NCI-H2171 treated with DMSO at 0.1 percent for 48 hours (cell line): ENCODE data around the gene RAD51B.
"Not testable (repeated sequence)": the region's sequence is repeated elsewhere in the genome, so short reads cannot be mapped to it uniquely, and the experiment has no call there.

Experiments used
- DNase-seq: peaks from one replicate; lab custom pipeline; 2025; lab: John Stamatoyannopoulos, UW

The RAD51B gene

DNA sequence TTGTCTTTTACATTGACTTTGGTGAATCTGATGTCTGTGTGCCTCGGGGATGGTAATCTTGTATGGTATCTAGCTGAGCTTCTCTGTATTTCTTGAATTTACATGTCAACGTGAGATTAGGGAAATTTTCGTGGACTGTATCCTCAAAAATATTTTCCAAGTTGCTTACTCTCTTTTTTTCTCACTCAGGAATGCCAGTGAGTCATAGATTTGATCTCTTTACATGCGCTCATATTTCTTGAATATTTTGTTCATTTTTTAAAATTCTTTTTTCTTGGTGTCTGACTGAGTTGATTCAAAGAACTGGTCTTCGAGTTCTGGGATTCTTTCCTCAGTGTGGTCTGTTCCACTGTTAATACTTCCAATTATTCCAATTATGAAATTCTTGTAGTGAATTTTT lies 207.7 kb downstream of the RAD51B start:
- DNase-seq = no peak

DNA sequence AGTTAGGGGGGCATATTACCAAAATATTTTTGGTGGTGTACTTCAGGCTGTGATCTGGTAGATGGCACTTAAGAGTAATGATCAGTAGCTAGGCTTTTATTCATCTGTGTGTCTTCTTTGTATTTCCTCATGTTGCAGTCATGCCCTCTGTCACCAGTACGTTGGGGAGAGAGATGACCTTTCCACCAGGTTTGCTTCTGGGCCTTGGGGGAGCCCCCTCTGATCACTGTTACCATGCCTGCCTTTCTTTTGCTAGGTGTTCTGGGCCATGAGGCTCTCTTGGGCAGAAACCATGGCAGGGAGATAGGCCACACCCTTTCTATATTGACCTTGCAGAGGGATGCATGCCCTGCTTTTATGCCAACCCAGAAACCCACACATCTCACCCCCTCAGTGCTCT lies 208.5 kb downstream of the RAD51B start:
- DNase-seq = no peak

DNA sequence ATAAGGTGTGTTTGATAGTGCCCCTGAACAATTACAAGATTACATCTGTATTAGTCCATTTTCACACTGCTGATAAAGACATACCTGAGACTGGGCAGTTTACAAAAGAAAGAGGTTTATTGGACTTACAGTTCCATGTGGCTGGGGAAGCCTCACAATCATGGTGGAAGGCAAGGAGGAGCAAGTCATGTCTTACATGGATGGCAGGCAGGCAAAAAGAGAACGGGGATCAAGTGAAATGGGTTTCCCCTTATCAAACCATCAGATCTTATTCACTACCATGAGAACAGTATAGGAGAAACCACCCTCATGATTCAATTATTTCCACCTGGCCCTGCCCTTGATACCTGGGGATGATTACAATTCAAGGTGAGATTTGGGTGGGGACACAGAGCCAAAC lies 211.4 kb downstream of the RAD51B start:
- DNase-seq = not testable (repeated sequence)

- DNase-seq = no peak
These were observed 212.6 kb downstream of the RAD51B start for GRCh38 chr14:68032154-68032553.

- no peak for DNase-seq
These were observed 213.9 kb downstream of the RAD51B start for GRCh38 chr14:68033336-68033932.

GRCh38 chr14:68034896-68035295 lies 215.3 kb downstream of the RAD51B start:
- no peak for DNase-seq

DNA sequence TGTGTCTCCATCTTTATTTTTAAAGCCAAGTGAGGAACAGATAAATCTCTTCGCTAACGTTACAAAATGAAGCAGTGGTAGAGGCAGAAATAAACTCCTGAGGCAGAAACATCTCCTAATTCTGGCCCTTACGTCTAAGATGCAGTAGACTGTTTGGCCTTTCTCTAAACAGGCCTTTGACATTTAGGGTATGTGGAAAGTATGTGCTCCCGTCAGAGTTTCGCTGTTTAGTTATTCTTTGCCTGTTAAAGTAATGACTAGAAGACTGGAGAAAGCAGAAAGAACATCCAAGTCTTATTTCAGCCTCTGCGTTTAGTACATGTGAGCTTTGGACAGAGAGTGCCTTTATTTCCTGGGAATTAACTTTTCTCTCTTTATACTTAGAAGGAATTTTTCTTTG lies 216.6 kb downstream of the RAD51B start:
- no peak for DNase-seq

DNA sequence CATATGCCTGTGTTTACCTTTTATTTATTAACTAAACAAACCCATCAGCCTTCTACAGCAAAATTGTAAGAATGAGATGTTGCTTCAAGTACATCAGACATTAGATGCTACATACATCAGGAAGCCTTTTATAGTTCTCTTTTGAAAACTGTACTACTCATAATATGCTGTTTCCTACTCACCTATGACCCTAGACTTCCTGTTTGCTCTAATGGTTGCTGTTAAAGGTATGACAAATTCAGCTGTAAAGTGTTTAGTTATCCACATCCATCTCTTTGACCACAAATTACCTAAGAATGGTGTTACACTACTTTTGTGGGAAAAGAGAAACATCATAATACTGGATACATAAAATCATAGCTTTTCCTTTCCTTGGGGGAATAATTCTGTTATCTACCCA lies 220.0 kb downstream of the RAD51B start:
- no peak for DNase-seq

DNA sequence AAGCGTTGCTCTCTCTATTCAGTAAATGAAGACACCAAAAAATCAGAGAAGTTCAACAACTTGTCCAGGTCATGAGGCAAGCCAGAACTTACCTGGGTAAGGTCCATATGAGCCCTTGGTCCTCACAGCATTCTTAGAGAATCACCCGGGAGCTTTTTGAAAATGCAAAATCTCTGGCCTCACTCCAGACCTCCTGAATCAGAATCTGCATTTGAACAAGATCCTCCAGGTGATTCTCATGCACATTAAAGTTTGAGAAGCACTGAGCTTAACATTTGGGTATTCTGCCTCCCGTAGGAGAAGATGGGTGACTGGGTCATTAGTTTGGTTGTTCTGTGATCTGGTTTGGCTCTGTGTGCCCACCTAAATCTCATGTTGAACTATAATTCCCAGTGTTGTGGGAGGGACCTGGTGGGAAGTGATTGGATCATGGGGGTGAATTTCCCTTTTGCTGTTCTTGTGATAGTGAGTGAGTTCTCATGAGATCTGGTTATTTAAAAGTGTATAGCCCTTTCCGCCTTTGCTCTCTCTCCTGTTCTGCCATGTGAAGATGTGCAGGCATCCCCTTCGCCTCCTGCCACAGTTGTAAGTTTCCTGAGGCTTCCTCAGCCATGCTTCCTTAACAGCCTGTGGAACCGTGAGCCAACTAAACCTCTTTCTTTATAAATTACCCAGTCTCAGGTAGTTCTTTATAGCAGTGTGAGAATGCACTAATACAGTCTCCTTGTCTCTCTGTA lies 221.2 kb downstream of the RAD51B start:
- no peak for DNase-seq

GRCh38 chr14:68041876-68042354 lies 222.3 kb downstream of the RAD51B start:
- no peak for DNase-seq

GRCh38 chr14:68042586-68043210 lies 223.1 kb downstream of the RAD51B start:
- DNase-seq = no peak

DNA sequence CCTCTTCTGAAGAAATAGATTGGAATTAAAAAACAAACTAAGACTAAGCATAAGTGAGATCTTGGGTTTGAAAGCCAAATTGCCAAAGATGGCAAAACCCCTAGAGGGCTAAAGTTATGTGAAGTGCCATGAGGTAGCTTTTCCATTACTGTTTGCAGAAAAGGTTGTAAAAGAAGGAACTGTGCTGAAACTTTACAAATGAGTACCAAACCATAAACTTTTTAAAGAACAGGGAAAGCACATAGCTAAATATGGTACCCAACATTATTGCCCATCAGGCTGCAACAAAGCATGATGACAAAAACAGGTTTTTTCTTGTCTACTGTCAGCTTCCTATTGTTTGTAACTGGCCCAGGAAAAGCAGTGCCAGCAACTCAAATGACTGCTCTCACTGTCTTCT lies 224.2 kb downstream of the RAD51B start:
- DNase-seq = no peak

DNA sequence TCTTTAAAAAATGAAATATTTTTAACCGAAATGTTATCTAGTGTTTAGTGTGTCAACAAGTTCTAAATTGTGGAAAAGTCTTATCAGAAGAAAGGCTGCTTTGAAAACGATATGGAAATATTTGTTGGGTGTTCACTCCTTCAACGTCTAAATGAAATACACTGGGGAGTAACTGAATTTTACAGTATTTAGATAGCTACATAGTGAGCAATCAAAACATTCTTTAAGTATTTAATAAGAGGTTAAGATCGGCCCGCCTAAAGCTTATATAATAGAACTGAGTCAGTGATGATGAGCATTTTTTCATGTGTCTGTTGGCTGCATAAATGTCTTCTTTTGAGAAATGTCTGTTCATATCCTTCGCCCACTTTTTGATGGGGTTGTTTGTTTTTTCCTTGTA lies 228.3 kb downstream of the RAD51B start:
- DNase-seq = no peak

- DNase-seq = not testable (repeated sequence)
These were observed 229.2 kb downstream of the RAD51B start for GRCh38 chr14:68048815-68049214.

GRCh38 chr14:68050177-68050576 lies 230.6 kb downstream of the RAD51B start:
- no peak for DNase-seq

DNA sequence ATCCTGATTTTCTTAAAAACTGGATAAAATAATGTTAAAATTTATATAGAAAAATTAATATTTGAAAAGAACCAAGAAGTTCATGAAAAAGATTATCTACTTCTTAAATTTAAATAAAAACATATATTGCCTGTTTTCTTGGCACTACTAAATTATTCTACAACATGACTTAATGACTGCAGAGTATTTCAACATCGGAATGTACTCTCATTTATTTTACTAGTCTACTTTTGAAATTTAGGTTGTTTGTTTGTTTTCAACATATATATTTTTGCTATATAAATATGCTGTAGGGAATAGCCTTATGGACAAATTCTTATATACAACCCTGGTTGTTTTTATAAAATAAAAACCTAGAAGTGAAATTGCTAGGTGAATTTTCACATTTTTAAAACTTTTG lies 231.6 kb downstream of the RAD51B start:
- DNase-seq = no peak

DNA sequence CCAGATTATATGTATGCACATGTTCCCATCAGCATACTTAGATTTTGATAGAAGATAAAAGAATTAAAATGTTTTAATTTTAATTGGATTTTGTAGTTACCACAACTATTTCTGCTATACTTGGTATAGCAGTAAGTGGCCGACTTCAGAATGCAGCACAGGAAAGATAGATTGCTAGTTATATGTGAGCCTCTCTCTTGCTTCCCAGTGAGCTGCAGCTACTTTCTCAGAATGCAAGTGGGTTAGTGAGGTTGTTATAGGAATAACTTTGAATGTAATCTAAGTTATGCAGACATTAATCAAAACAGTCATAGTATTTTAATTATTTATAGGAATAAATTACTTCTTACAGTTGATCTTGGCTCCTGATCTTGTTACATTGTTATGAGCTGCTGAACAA lies 240.6 kb downstream of the RAD51B start:
- DNase-seq = no peak

DNA sequence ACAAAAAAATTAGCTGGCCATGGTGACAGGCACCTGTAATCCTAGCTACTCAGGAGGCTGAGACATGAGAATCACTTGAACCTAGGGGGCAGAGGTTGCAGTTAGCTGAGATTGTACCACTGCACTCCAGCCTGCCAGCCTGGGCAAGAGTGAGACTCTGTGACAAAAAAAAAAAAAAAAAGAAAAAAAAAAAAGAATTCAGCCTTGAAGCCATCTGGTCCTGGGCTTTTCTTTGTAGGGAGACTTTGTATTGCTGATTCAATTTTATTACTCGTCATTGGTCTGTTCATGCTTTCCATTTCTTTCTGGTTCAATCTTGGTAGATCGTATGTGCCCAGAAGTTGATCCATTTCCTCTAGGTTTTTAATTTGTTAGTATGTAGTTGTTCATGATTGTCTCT lies 243.1 kb downstream of the RAD51B start:
- DNase-seq = peak; percentile 62

- DNase-seq = no peak
These were observed 245.7 kb downstream of the RAD51B start for GRCh38 chr14:68065322-68065721.

GRCh38 chr14:68074765-68075381 lies 255.3 kb downstream of the RAD51B start:
- no peak for DNase-seq

- no peak for DNase-seq
These were observed 255.9 kb downstream of the RAD51B start for GRCh38 chr14:68075382-68076029.

- no peak for DNase-seq
These were observed 256.9 kb downstream of the RAD51B start for GRCh38 chr14:68076451-68076850.
